ENCODE measurements around the gene MYH4. TPM values are rescaled to one million over a fixed set of nuclear protein-coding genes. Genes with fewer than 3 reads are reported as not detected.

MYH4 gene
- polyA plus RNA-seq, 3 donors = not detected

DNA sequence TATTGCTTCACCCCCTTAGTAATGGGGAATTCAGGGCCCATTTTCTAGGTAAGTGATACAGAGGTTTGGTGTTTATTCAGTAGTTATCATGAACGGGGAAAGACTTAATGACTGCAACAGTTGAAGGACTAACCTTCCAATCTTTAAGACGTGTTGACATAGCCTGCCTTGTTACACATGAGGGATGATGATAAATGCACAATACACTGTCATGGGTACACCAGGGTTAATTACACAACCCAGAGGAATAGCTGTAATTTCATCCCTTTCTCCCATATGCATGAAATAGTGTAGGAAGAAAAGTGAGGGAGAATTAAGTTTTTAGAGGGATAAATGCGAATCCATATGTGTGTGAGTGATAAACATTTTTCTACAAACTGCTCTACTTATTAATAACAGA, 10.7 kb downstream of the MYH4 start:
- Mint-ChIP-seq H3K4me1 (no peaks in the 10 kb centered on the region), H3K36me3 (no peaks in the 10 kb centered on the region), H3K9me3 (peaks cover 0 to 3% (median 0%) of the 10 kb centered on the region in 7 donors), H3K27ac (no peak overlapping the region), H3K4me3 (no peak overlapping the region), H3K27me3 (ENCODE audit: low read depth in 3 of 3) (peaks cover 2 to 10% (median 4%) of the 10 kb centered on the region in 3 donors)
- no peaks in the 10 kb centered on the region for H3K79me2 ChIP-seq (ENCODE audit: insufficient read depth, low read length)
- WGBS (ENCODE audit: insufficient coverage) = 100% methylated on average over 1 of the region's 3 CpGs
- no peak for DNase-seq
- H3K27ac ChIP-seq (ENCODE audit: low read depth in 1 of 2, low read length in 2 of 2) = no peak overlapping the region
- H2AFZ ChIP-seq (ENCODE audit: insufficient read depth, low read depth, low read length, poor library complexity, severe bottlenecking) = no peak overlapping the region
- H3K4me3 ChIP-seq (replicated peaks in 1 of 3; ENCODE audit: low read depth in 2 of 3, low read length in 3 of 3) = no peak overlapping the region
- no peaks in the 10 kb centered on the region for H3K9me3 ChIP-seq (replicated peaks in 1 of 2; ENCODE audit: control insufficient read depth in 1 of 2, insufficient read depth in 1 of 2, low read length in 2 of 2)
- intact Hi-C loops (cut with micrococcal nuclease) = no loop called here
- TF ChIP-seq, protein P1, sequence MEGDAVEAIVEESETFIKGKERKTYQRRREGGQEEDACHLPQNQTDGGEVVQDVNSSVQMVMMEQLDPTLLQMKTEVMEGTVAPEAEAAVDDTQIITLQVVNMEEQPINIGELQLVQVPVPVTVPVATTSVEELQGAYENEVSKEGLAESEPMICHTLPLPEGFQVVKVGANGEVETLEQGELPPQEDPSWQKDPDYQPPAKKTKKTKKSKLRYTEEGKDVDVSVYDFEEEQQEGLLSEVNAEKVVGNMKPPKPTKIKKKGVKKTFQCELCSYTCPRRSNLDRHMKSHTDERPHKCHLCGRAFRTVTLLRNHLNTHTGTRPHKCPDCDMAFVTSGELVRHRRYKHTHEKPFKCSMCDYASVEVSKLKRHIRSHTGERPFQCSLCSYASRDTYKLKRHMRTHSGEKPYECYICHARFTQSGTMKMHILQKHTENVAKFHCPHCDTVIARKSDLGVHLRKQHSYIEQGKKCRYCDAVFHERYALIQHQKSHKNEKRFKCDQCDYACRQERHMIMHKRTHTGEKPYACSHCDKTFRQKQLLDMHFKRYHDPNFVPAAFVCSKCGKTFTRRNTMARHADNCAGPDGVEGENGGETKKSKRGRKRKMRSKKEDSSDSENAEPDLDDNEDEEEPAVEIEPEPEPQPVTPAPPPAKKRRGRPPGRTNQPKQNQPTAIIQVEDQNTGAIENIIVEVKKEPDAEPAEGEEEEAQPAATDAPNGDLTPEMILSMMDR (IDR thresholded peaks at IDR 0.05) = no peak
- no peaks in the 10 kb centered on the region for H4K20me1 ChIP-seq (ENCODE audit: insufficient read depth, low read length)
- no peak overlapping the region for H3K4me2 ChIP-seq (replicated peaks; ENCODE audit: extremely low read depth, low read length, poor library complexity, severe bottlenecking)
- H3K4me1 ChIP-seq (ENCODE audit: control insufficient read depth in 1 of 2, insufficient read depth in 2 of 2, low read length in 2 of 2) = no peaks in the 10 kb centered on the region
- H3K36me3 ChIP-seq (replicated peaks in 1 of 2; ENCODE audit: control insufficient read depth in 1 of 2, insufficient read depth in 2 of 2, low read length in 2 of 2) = no peaks in the 10 kb centered on the region
- H3K9ac ChIP-seq (ENCODE audit: insufficient read depth, low read length, poor library complexity, severe bottlenecking) = no peak overlapping the region
- peaks cover 0 to 2% of the 10 kb centered on the region in 2 donors for H3K27me3 ChIP-seq (ENCODE audit: control insufficient read depth in 2 of 2, insufficient read depth in 2 of 2, low read length in 2 of 2)

DNA sequence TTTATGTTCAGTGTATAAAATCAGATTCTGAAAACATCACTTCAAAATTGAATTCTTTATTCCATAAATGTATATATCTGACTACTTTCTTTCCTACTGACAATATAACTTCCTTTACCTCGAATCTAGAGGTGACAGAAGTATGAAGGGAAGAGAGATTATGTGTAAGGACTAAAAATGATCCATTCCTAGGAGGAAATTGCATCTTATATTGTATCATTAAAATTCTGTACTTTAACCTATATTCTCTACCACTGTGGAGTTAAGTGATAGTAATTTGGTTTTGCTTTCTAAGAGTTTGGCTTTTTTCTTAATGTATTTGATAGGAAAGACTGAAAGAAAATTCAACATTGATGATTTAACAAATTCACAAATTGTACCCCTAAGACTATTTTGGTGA, 11.4 kb downstream of the MYH4 start:
- H3K27me3 ChIP-seq (ENCODE audit: control insufficient read depth in 2 of 2, insufficient read depth in 2 of 2, low read length in 2 of 2) = peaks cover 0 to 2% of the 10 kb centered on the region in 2 donors
- H3K4me1 ChIP-seq (ENCODE audit: control insufficient read depth in 1 of 2, insufficient read depth in 2 of 2, low read length in 2 of 2) = no peaks in the 10 kb centered on the region
- no peak overlapping the region for H3K27ac ChIP-seq (ENCODE audit: low read depth in 1 of 2, low read length in 2 of 2)
- H3K4me2 ChIP-seq (replicated peaks; ENCODE audit: extremely low read depth, low read length, poor library complexity, severe bottlenecking) = no peak overlapping the region
- no peak overlapping the region for H2AFZ ChIP-seq (ENCODE audit: insufficient read depth, low read depth, low read length, poor library complexity, severe bottlenecking)
- no peaks in the 10 kb centered on the region for H3K79me2 ChIP-seq (ENCODE audit: insufficient read depth, low read length)
- no peak overlapping the region for H3K4me3 Mint-ChIP-seq
- no peak for DNase-seq
- no CpG with 5 or more reads among the region's 1 CpG for WGBS (ENCODE audit: insufficient coverage)
- H3K27ac Mint-ChIP-seq = no peak overlapping the region
- intact Hi-C loops (cut with micrococcal nuclease) = no loop called here
- H3K4me3 ChIP-seq (replicated peaks in 1 of 3; ENCODE audit: low read depth in 2 of 3, low read length in 3 of 3) = no peak overlapping the region
- no peaks in the 10 kb centered on the region for H3K36me3 ChIP-seq (replicated peaks in 1 of 2; ENCODE audit: control insufficient read depth in 1 of 2, insufficient read depth in 2 of 2, low read length in 2 of 2)
- no peaks in the 10 kb centered on the region for H4K20me1 ChIP-seq (ENCODE audit: insufficient read depth, low read length)
- H3K9me3 ChIP-seq (replicated peaks in 1 of 2; ENCODE audit: control insufficient read depth in 1 of 2, insufficient read depth in 1 of 2, low read length in 2 of 2) = no peaks in the 10 kb centered on the region
- peaks cover 6 to 10% (median 7%) of the 10 kb centered on the region in 3 donors for H3K27me3 Mint-ChIP-seq (ENCODE audit: low read depth in 3 of 3)
- no peak overlapping the region for H3K9ac ChIP-seq (ENCODE audit: insufficient read depth, low read length, poor library complexity, severe bottlenecking)
- no peaks in the 10 kb centered on the region for H3K36me3 Mint-ChIP-seq
- H3K4me1 Mint-ChIP-seq = no peaks in the 10 kb centered on the region
- peaks cover 0 to 3% (median 0%) of the 10 kb centered on the region in 7 donors for H3K9me3 Mint-ChIP-seq
- TF ChIP-seq, protein P1 (IDR thresholded peaks at IDR 0.05) = no peak
